Activated CD8-positive, alpha-beta T cell treated with anti-CD3 and anti-CD28 coated beads for 36 hours (primary cell): ENCODE data around the gene PHLDA3. TPM values are rescaled to one million over a fixed set of nuclear protein-coding genes. Genes with fewer than 3 reads are reported as not detected.

ENCODE experiments used
- ATAC-seq: fragments of 200-7000 bp; cut with Tn5 transposase; one replicate; pipeline ENCODE4 v1.10.0; 2021; ENCODE audit warnings: mild to moderate bottlenecking, moderate library complexity
- CTCF ChIA-PET: fragments of 350-600 bp; sonication (Branson Sonifier 250); formaldehyde crosslinking; loops from one replicate; lab custom pipeline; 2021; ENCODE audit warnings: antibody characterized with exemption; lab: Charles Lee
- POLR2A ChIA-PET: fragments of 350-600 bp; sonication (Branson Sonifier 250); formaldehyde crosslinking; loops from one replicate; lab custom pipeline; 2021; ENCODE audit warnings: antibody characterized with exemption; lab: Charles Lee
- DNase-seq: peaks from one replicate; pipeline ENCODE4 v3.0.0-alpha.2; 2020
- H3K27ac Mint-ChIP-seq: one replicate; pipeline ENCODE4 v1.8.0; 2021; ENCODE audit warnings: mild to moderate bottlenecking, mixed read lengths
- H3K27me3 Mint-ChIP-seq: one replicate; pipeline ENCODE4 v1.8.0; 2021; ENCODE audit warnings: mixed read lengths
- H3K36me3 Mint-ChIP-seq: one replicate; pipeline ENCODE4 v1.8.0; 2021; ENCODE audit warnings: low read depth, mixed read lengths
- H3K4me1 Mint-ChIP-seq: one replicate; pipeline ENCODE4 v1.8.0; 2021; ENCODE audit warnings: low read depth, mixed read lengths
- H3K4me3 Mint-ChIP-seq: one replicate; pipeline ENCODE4 v1.8.0; 2021; ENCODE audit warnings: mild to moderate bottlenecking, moderate library complexity, mixed read lengths
- H3K9me3 Mint-ChIP-seq: one replicate; pipeline ENCODE4 v1.8.0; 2021; ENCODE audit warnings: mixed read lengths
- intact Hi-C: fragments of 100-400 bp; cut with micrococcal nuclease; formaldehyde crosslinking; loops from one replicate; pipeline ENCODE4 v1.10.0; 2022
- total RNA-seq, 2 experiments: library from RNA; stranded (reverse); gene quantifications; one replicate each; pipeline ENCODE4 v1.2.3, GENCODE V29; 2021
- TF ChIP-seq, protein P1 (sequence below): fragments of 200-600 bp; IDR thresholded peaks from one replicate; pipeline ENCODE4 v1.8.0; 2022; ENCODE audit warnings: antibody characterized with exemption, mild to moderate bottlenecking

The PHLDA3 gene
- total RNA-seq, 2 experiments from 2014 or later = 6.2 to 7.9 TPM

DNA sequence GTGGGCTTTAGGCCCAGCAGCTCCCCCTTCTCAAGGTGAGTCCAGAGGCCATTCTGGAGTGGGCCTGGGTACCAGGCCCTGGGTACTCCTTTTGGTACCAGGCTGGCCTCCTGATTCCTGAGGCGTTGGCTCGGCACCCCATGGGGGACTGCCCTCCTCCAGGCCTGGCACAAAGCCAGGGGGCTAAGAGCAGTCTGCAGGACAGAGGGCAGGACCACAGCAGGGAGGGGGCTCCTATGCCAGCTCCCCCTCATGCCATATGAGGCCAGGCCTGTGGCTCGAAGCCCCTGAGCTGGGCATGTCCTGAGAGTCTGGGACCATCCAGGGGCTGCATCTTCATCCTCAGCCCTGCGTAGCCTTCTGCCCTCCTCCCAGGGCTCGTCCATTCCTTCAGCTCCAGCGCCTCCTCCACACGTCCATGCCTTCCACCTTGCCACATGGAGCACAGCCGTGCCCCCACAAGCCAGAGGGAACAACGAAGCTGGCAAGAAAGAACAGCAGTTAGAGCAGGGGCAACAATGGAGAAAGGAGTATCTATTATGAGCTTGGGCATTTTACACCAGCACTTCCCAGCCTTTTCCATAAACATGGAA lies 3.2 kb downstream of the PHLDA3 start:
- peaks cover 3% of the 10 kb centered on the region for H3K4me1 Mint-ChIP-seq
- TF ChIP-seq, protein P1, sequence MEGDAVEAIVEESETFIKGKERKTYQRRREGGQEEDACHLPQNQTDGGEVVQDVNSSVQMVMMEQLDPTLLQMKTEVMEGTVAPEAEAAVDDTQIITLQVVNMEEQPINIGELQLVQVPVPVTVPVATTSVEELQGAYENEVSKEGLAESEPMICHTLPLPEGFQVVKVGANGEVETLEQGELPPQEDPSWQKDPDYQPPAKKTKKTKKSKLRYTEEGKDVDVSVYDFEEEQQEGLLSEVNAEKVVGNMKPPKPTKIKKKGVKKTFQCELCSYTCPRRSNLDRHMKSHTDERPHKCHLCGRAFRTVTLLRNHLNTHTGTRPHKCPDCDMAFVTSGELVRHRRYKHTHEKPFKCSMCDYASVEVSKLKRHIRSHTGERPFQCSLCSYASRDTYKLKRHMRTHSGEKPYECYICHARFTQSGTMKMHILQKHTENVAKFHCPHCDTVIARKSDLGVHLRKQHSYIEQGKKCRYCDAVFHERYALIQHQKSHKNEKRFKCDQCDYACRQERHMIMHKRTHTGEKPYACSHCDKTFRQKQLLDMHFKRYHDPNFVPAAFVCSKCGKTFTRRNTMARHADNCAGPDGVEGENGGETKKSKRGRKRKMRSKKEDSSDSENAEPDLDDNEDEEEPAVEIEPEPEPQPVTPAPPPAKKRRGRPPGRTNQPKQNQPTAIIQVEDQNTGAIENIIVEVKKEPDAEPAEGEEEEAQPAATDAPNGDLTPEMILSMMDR = no peak
- no peak overlapping the region for H3K4me3 Mint-ChIP-seq
- H3K27ac Mint-ChIP-seq = no peak overlapping the region
- CTCF ChIA-PET = interaction anchor here (3.4 to 8.0 kb wide), 2 partner anchors 16 to 18 kb away, joined by 12 to 28 read pairs; no protein-coding TSS in a partner anchor
- ATAC-seq (no peak), DNase-seq (no peak)
- peaks cover 28% of the 10 kb centered on the region for H3K27me3 Mint-ChIP-seq
- no peaks in the 10 kb centered on the region for H3K9me3 Mint-ChIP-seq
- intact Hi-C loops = no loop called here
- POLR2A ChIA-PET = no interaction called here
- H3K36me3 Mint-ChIP-seq = no peaks in the 10 kb centered on the region

DNA sequence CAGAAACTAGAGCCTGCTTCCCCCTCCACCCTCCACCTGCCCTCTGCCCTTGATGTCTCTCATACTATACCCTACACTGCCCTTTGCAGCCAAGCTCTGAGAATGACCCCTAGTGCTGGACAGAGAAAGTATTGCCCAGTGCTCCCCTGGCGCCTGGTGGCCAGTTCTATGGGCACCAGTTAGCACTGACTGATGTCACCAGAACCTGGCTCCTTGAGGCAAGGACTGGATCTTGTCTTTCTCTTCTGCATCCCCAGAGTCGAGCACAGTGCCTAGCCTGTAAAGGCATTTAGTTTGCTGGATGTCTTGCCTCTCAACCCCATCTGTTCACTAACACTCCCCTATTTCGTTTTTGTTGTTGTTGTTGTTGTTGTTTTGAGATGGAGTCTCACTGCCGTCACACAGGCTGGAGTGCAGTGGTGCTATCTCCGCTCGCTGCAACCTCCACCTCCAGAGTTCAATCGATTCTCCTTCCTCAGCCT lies 5.9 kb downstream of the PHLDA3 start:
- H3K27me3 Mint-ChIP-seq = peaks cover 11% of the 10 kb centered on the region
- no peak for ATAC-seq

DNA sequence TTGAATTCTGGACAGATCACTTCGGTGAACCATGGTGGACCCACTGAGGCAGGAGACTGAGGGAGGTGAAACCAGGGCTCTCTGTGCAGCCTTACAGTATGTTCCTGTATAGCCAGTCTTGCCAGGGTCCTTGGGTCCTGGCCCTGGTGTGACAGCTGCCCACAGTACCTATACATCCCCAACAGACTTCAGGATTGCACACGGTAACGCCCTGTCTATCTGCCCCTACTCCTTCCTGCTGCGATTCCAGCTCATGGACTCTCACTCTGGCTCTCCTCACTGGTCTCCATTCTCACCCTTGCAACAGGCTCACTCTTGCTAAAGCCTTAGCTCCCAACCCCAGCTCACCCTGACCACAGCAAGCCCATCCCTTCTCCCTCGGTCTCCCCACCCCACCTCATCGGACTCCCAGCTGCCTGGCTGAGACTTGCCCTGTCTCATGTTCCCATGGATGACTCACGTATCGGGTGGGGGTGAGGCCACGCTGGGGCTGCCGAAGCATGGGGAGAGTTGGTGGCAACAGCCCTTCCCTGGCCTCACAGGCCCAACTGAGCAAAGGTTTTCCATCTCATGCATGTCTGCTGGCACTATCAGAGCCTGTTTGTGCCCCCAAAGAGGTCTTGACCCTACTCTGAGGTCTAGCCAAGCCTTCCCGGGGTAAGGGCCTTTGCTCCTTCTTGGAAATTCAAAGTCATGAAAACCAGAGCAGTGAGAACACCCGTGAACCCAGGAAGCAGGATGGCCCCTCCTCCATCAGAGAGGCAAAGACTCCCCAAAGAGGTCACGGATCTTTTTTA lies 7.1 kb downstream of the PHLDA3 start:
- DNase-seq (no peak), ATAC-seq (no peak)
- Mint-ChIP-seq H3K27ac (no peak overlapping the region), H3K36me3 (no peaks in the 10 kb centered on the region), H3K27me3 (peaks cover 6% of the 10 kb centered on the region), H3K4me1 (peaks cover 2% of the 10 kb centered on the region), H3K4me3 (no peak overlapping the region), H3K9me3 (no peaks in the 10 kb centered on the region)
- intact Hi-C loops = no loop called here
- CTCF ChIA-PET = interaction anchor here (8.0 kb wide), 1 partner anchor 14 kb away, joined by 28 read pairs; no protein-coding TSS in a partner anchor
- TF ChIP-seq, protein P1 = no peak
- POLR2A ChIA-PET = no interaction called here

More for the DNA sequence above, 5.9 kb downstream of the PHLDA3 start:
- CTCF ChIA-PET = interaction anchor here (3.4 to 8.0 kb wide), 2 partner anchors 16 to 18 kb away, joined by 12 to 28 read pairs; no protein-coding TSS in a partner anchor
- intact Hi-C loops = no loop called here
- POLR2A ChIA-PET = interaction anchor here (0.8 kb wide), 1 partner anchor 39 kb away, joined by 3 read pairs; no protein-coding TSS in a partner anchor
- H3K36me3 Mint-ChIP-seq = no peaks in the 10 kb centered on the region
- no peaks in the 10 kb centered on the region for H3K9me3 Mint-ChIP-seq
- no peak overlapping the region for H3K4me3 Mint-ChIP-seq
- TF ChIP-seq, protein P1 = no peak
- no peak overlapping the region for H3K27ac Mint-ChIP-seq
- no peaks in the 10 kb centered on the region for H3K4me1 Mint-ChIP-seq
- no peak for DNase-seq

DNA sequence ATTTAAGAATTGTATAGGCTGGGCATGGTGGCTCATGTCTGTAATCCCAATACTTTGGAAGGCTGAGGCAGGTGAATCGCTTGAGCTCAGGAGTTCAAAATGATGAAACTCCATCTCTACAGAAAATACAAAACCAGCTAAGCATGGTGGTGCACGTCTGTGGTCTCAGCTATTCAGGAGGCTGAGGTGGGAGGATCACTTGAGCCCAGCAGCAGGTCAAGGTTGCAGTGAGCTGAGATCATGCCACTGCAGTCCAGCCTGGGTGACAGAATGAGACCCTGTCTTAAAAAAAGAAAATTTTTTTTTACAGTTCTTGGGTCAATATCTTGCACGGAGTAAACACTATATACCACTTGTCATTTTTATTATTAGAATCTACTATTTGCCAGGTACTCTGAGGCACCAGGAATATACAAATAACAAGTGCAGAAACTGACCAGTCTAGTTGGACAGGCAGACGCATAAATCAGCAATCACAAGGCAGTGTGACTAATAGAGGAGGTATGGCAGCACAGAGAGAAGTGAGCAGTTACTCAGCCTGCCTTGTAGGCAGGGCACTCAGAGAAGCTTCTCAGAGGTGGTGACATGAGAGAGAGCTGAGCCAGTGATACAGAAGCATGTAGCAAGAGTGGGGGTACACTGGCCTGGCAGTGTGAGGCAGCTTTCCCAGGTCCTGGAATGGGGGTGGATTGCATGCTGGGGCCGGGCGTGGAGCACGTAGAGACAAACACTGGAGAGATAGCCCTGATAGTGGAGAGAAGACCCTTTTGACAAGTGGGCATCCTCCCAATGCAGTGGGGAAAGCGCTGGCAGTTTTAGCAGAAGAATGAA lies 8.0 kb downstream of the PHLDA3 start:
- CTCF ChIA-PET = interaction anchor here (0.9 to 8.0 kb wide), 5 partner anchors 14 to 52 kb away, joined by 3 to 28 read pairs (median 3); no protein-coding TSS in a partner anchor
- Mint-ChIP-seq H3K9me3 (no peaks in the 10 kb centered on the region), H3K27me3 (peaks cover 6% of the 10 kb centered on the region), H3K27ac (no peak overlapping the region), H3K4me3 (no peak overlapping the region), H3K4me1 (peaks cover 3% of the 10 kb centered on the region), H3K36me3 (no peaks in the 10 kb centered on the region)
- TF ChIP-seq, protein P1 = no peak
- intact Hi-C loops = no loop called here
- POLR2A ChIA-PET = no interaction called here
- no peak for ATAC-seq
- no peak for DNase-seq
